IMR-90 (cell line): ENCODE data around the gene ZW10. TPM values are rescaled to one million over a fixed set of nuclear protein-coding genes. Genes with fewer than 3 reads are reported as not detected.

ENCODE experiments used
- ATAC-seq: fragments of 200-7000 bp; cut with Tn5 transposase; 2 replicates; pipeline ENCODE4 v1.9.1; 2020; ENCODE audit warnings: low read depth, mild to moderate bottlenecking, moderate library complexity
- BruUV-seq: library from RNA; stranded (reverse); fragments of 400-500 nt; replicated peaks from 2 replicates; lab custom pipeline; 2021; lab: Mats Ljungman, UMichigan
- CTCF ChIA-PET: fragments of 300-600 bp; formaldehyde crosslinking; extraction: SDS; loops from one replicate; lab custom pipeline; 2021; ENCODE audit warnings: antibody characterized with exemption; lab: Yijun Ruan, JAX
- POLR2A ChIA-PET: fragments of 300-600 bp; sonication (Branson Sonifier 250); formaldehyde crosslinking; loops from one replicate; lab custom pipeline; 2022; ENCODE audit warnings: antibody characterized with exemption; ENCODE audit not compliant: unreplicated experiment; lab: Charles Lee
- DNase-seq: peaks from one replicate; pipeline ENCODE4 v3.0.0; 2013
- H2AFZ ChIP-seq: replicated peaks from 2 replicates; pipeline ENCODE3; 2013; ENCODE audit warnings: low read length, mild to moderate bottlenecking; ENCODE audit not compliant: poor library complexity
- H2AK5ac ChIP-seq: 2 replicates; pipeline ENCODE4 v1.6.1; 2013; ENCODE audit warnings: low read depth, low read length, inconsistent platforms
- H2AK9ac ChIP-seq: replicated peaks from 2 replicates; pipeline ENCODE3; 2013; ENCODE audit warnings: mild to moderate bottlenecking, low read depth, low read length, moderate library complexity; ENCODE audit not compliant: poor library complexity
- H2BK120ac ChIP-seq: 2 replicates; pipeline ENCODE4 v1.6.1; 2013; ENCODE audit warnings: low read depth, low read length, inconsistent platforms
- H2BK15ac ChIP-seq: 3 replicates; pipeline ENCODE4 v1.6.1; 2013; ENCODE audit warnings: low read depth, low read length, inconsistent platforms
- H2BK20ac ChIP-seq: 2 replicates; pipeline ENCODE4 v1.6.1; 2013; ENCODE audit warnings: low read depth, mild to moderate bottlenecking, inconsistent platforms, low read length, moderate library complexity
- H2BK5ac ChIP-seq: 2 replicates; pipeline ENCODE4 v1.6.1; 2013; ENCODE audit warnings: mild to moderate bottlenecking, low read depth, low read length, inconsistent platforms; ENCODE audit not compliant: poor library complexity, severe bottlenecking
- H3K14ac ChIP-seq: replicated peaks from 2 replicates; pipeline ENCODE4 v1.6.1; 2013; ENCODE audit warnings: low read depth, low read length, inconsistent platforms
- H3K18ac ChIP-seq: 2 replicates; pipeline ENCODE4 v1.6.1; 2013; ENCODE audit warnings: low read depth, low read length, control low read depth
- H3K23ac ChIP-seq: 2 replicates; pipeline ENCODE4 v1.6.1; 2013; ENCODE audit warnings: low read depth, low read length, inconsistent platforms
- H3K27ac ChIP-seq: 2 replicates; pipeline ENCODE4 v1.5.1; 2013; ENCODE audit warnings: mild to moderate bottlenecking, control low read depth, low read length; ENCODE audit not compliant: insufficient read depth
- H3K27me3 ChIP-seq: 2 replicates; pipeline ENCODE4 v1.6.1; 2013; ENCODE audit warnings: low read length; ENCODE audit not compliant: control insufficient read depth, insufficient read depth
- H3K36me3 ChIP-seq: 2 replicates; pipeline ENCODE4 v1.6.1; 2013; ENCODE audit warnings: low read length, mixed read lengths; ENCODE audit not compliant: control insufficient read depth, insufficient read depth
- H3K4ac ChIP-seq: 2 replicates; pipeline ENCODE4 v1.6.1; 2013; ENCODE audit warnings: low read depth, low read length, inconsistent platforms
- H3K4me1 ChIP-seq: 2 replicates; pipeline ENCODE4 v1.6.1; 2013; ENCODE audit warnings: low read length, mixed read lengths; ENCODE audit not compliant: control insufficient read depth, insufficient read depth
- H3K4me2 ChIP-seq: 2 replicates; pipeline ENCODE4 v1.6.1; 2013; ENCODE audit warnings: low read depth, mild to moderate bottlenecking, control low read depth, low read length, moderate library complexity
- H3K4me3 ChIP-seq: 2 replicates; pipeline ENCODE4 v1.5.1; 2013; ENCODE audit warnings: low read depth, mild to moderate bottlenecking, control low read depth, low read length, moderate library complexity; ENCODE audit not compliant: insufficient read depth
- H3K56ac ChIP-seq: 2 replicates; pipeline ENCODE4 v1.6.1; 2013; ENCODE audit warnings: low read length, inconsistent platforms; ENCODE audit not compliant: insufficient read depth; ENCODE audit errors: extremely low read depth
- H3K79me1 ChIP-seq, 2 experiments: 2 replicates each; pipeline ENCODE4 v1.6.1; 2013; ENCODE audit warnings: low read length in 2 of 2, inconsistent platforms in 1 of 2, low read depth in 1 of 2
- H3K9ac ChIP-seq: 2 replicates; pipeline ENCODE4 v1.6.1; 2013; ENCODE audit warnings: low read depth, low read length, control low read depth
- H3K9me1 ChIP-seq: 2 replicates; pipeline ENCODE4 v1.6.1; 2013; ENCODE audit warnings: low read length, inconsistent platforms; ENCODE audit not compliant: insufficient read depth
- H3K9me3 ChIP-seq: 2 replicates; pipeline ENCODE4 v1.6.1; 2013; ENCODE audit warnings: low read length; ENCODE audit not compliant: control insufficient read depth, insufficient read depth
- H4K20me1 ChIP-seq: 2 replicates; pipeline ENCODE4 v1.6.1; 2013; ENCODE audit warnings: low read length, inconsistent platforms; ENCODE audit not compliant: insufficient read depth
- H4K5ac ChIP-seq: 2 replicates; pipeline ENCODE4 v1.6.1; 2013; ENCODE audit warnings: mild to moderate bottlenecking, low read depth, low read length, control low read depth
- H4K8ac ChIP-seq, 2 experiments: 2 replicates each; pipeline ENCODE4 v1.6.1; 2013; ENCODE audit warnings: low read depth in 2 of 2, low read length in 2 of 2, control low read depth in 1 of 2, inconsistent platforms in 1 of 2
- H4K91ac ChIP-seq: 2 replicates; pipeline ENCODE4 v1.6.1; 2013; ENCODE audit warnings: low read depth, low read length, inconsistent platforms; ENCODE audit not compliant: insufficient read depth
- BHLHE40 ChIP-seq: fragments of 150-350 bp; IDR thresholded peaks from 2 replicates; pipeline ENCODE4 v1.6.1; 2016; ENCODE audit warnings: mild to moderate bottlenecking, low read depth, low read length
- CEBPB ChIP-seq: IDR thresholded peaks from 2 replicates; pipeline ENCODE4 v1.6.1; 2012; ENCODE audit warnings: low read depth, low read length, improper control_type of control experiment
- CHD1 ChIP-seq: IDR thresholded peaks from 2 replicates; pipeline ENCODE4 v1.6.1; 2012; ENCODE audit warnings: low read depth, low read length, improper control_type of control experiment
- CTCF ChIP-seq: conservative IDR thresholded peaks from 2 replicates; pipeline ENCODE4 v1.5.1; 2012; ENCODE audit warnings: mild to moderate bottlenecking, low read depth, low read length, improper control_type of control experiment
- FOS ChIP-seq: fragments of 150-350 bp; IDR thresholded peaks from 2 replicates; pipeline ENCODE4 v1.6.1; 2016; ENCODE audit warnings: low read depth, low read length
- MAFK ChIP-seq: IDR thresholded peaks from 2 replicates; pipeline ENCODE4 v1.6.1; 2012; ENCODE audit warnings: low read depth, low read length, improper control_type of control experiment
- MAZ ChIP-seq: IDR thresholded peaks from 2 replicates; pipeline ENCODE4 v1.6.1; 2012; ENCODE audit warnings: low read depth, mild to moderate bottlenecking, low read length, improper control_type of control experiment, moderate library complexity, borderline replicate concordance
- NFE2L2 ChIP-seq: fragments of 150-350 bp; IDR thresholded peaks from 2 replicates; pipeline ENCODE4 v1.6.1; 2016; ENCODE audit warnings: low read depth, mild to moderate bottlenecking, low read length
- POLR2A ChIP-seq: IDR thresholded peaks from 2 replicates; pipeline ENCODE4 v1.6.1; 2012; ENCODE audit warnings: mild to moderate bottlenecking, low read depth, low read length
- SMC3 ChIP-seq: fragments of 150-350 bp; IDR thresholded peaks from 2 replicates; pipeline ENCODE4 v1.6.1; 2016; ENCODE audit warnings: low read depth, mild to moderate bottlenecking, antibody characterized with exemption, low read length, moderate library complexity
- USF2 ChIP-seq: fragments of 150-350 bp; IDR thresholded peaks from 2 replicates; pipeline ENCODE4 v1.6.1; 2017; ENCODE audit warnings: mild to moderate bottlenecking, antibody characterized with exemption, low read length, low read depth
- WGBS, 2 experiments: methylation state at CpG; one replicate each; pipeline versions ENCODE4 v1.1.5 to v1.1.7; 2013; ENCODE audit warnings: missing lambda C conversion rate in 2 of 2; ENCODE audit not compliant: insufficient read length in 1 of 2; ENCODE audit errors: extremely low coverage in 2 of 2; 5-methylcytosine and 5-hydroxymethylcytosine counted together
- dilution Hi-C: fragments of 300-500 bp; cut with HindIII; formaldehyde crosslinking; loops from one replicate; pipeline ENCODE4 v1.14.3; 2018; ENCODE audit warnings: low sequenced_read_pairs; ENCODE audit not compliant: unreplicated experiment
- in situ Hi-C: fragments of 300-500 bp; cut with MboI; formaldehyde crosslinking; loops from 3 replicates; pipeline ENCODE4 v1.14.3; 2019; ENCODE audit warnings: low sequenced_read_pairs, inconsistent platforms, mixed read lengths
- intact Hi-C: fragments of 100-400 bp; cut with micrococcal nuclease; formaldehyde crosslinking; loops from 2 replicates; pipeline ENCODE4 v1.10.0; 2022
- polyA plus RNA-seq, 3 experiments: library from polyadenylated mRNA; depleted of rRNA; stranded (reverse); fragments of >200 nt; gene quantifications; 2 replicates each; pipeline ENCODE4 v1.2.3, GENCODE V29; 2012; ENCODE audit warnings: low replicate concordance in 1 of 3
- total RNA-seq: library from RNA; depleted of rRNA; stranded (reverse); fragments of >200 nt; gene quantifications from 2 replicates; pipeline ENCODE4 v1.2.3, GENCODE V29; 2012

The ZW10 gene
- total and polyA plus RNA-seq, 2 of the 4 experiments (the other 2 are of a cell fraction) = 10.3 to 30.6 TPM

- intact Hi-C loops = no loop called here
Observed at GRCh38 chr11:113683481-113684046, 89.9 kb downstream of the ZW10 start.

More at GRCh38 chr11:113683481-113684046, 89.9 kb downstream of the ZW10 start:
- no peak overlapping the region for H4K91ac ChIP-seq
- H4K20me1 ChIP-seq = no peaks in the 10 kb centered on the region
- in situ Hi-C loops = no loop called here
- H2AFZ ChIP-seq = no peak overlapping the region
- H3K9me1 ChIP-seq = no peaks in the 10 kb centered on the region
- ChIA-PET POLR2A (no interaction called here), CTCF (no interaction called here)
- no peak for DNase-seq
- TF ChIP-seq FOS = no peak
- no peak for TF ChIP-seq CTCF
- TF ChIP-seq USF2 = no peak
- no peak for TF ChIP-seq MAFK
- no peak for TF ChIP-seq NFE2L2
- TF ChIP-seq BHLHE40 = no peak
- TF ChIP-seq POLR2A = no peak
- TF ChIP-seq SMC3 = no peak
- no peak for TF ChIP-seq CEBPB
- TF ChIP-seq MAZ = no peak
- no peak for TF ChIP-seq CHD1
- WGBS, 2 experiments = no CpG with 5 or more reads among the region's 6 CpGs
- ATAC-seq = no peak
- no peak overlapping the region for H3K18ac ChIP-seq
- H2AK5ac ChIP-seq = no peak overlapping the region
- no peak overlapping the region for H3K9ac ChIP-seq
- no peak overlapping the region for H3K4ac ChIP-seq
- H4K8ac ChIP-seq = no peak overlapping the region
- H3K14ac ChIP-seq = no peak overlapping the region
- H3K56ac ChIP-seq = no peak overlapping the region
- dilution Hi-C loops = no loop called here
- H3K4me3 ChIP-seq = no peak overlapping the region
- H3K27ac ChIP-seq = no peak overlapping the region
- BruUV-seq = no TSS peak
- H2BK5ac ChIP-seq = no peak overlapping the region
- no peak overlapping the region for H2BK20ac ChIP-seq
- no peak overlapping the region for H3K23ac ChIP-seq
- no peak overlapping the region for H2BK120ac ChIP-seq
- no peaks in the 10 kb centered on the region for H3K4me1 ChIP-seq
- no peak overlapping the region for H2AK9ac ChIP-seq
- H2BK15ac ChIP-seq = no peak overlapping the region
- H3K4me2 ChIP-seq = no peak overlapping the region
- no peak overlapping the region for H4K5ac ChIP-seq
- H3K79me1 ChIP-seq = no peaks in the 10 kb centered on the region
- peaks cover 27% of the 10 kb centered on the region for H3K27me3 ChIP-seq
- H3K9me3 ChIP-seq = no peaks in the 10 kb centered on the region
- no peaks in the 10 kb centered on the region for H3K36me3 ChIP-seq
